ENCODE results near the gene DEFB110. TPM values are rescaled to one million over a fixed set of nuclear protein-coding genes. Genes with fewer than 3 reads are reported as not detected.

Gene DEFB110
- polyA plus RNA-seq (2013, experiment 1 of 2), result not detected
- not detected for polyA plus RNA-seq (2013, experiment 2 of 2)

DNA sequence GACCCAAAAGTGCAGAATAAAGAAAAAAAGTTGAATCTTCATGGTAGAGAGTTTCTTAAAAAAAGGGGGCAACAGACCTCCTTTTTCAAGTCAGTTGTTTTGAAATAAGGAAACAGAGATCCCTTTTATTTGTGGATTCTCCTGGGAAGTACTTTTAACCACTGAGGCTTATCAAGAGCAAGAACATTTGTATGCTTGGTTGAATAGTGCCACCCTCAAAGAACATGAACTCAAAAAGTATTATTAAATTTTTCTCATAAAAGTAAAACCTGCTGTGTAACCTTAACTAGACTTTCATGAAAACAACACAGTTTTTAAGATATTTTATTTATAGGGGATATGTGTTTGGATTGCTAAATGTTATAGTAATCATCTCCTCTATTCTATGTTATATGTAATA, at the start of gene DEFB110:
Gene DEFB110 (minus strand): TSS at position 101 of the 400 bp plus-strand sequence. CDS start 59 bp downstream, at position 42.
- Histone ChIP-seq H3K79me1 (ENCODE audit: low read depth, low read length) (no peaks in the 10 kb centered on the region), H2BK15ac (ENCODE audit: low read length) (no peak within 1 kb of the TSS), H2BK120ac (ENCODE audit: low read depth, low read length) (no peak within 1 kb of the TSS), H3K23ac (ENCODE audit: low read depth, low read length, poor library complexity) (no peak within 1 kb of the TSS), H3K4me3 (ENCODE audit: low read length in 2 of 2) (no peak within 1 kb of the TSS), H4K91ac (ENCODE audit: low read depth, low read length, poor library complexity) (no peak within 1 kb of the TSS), H3K27ac (replicated peaks; ENCODE audit: low read length) (no peak within 1 kb of the TSS), H3K14ac (ENCODE audit: low read length) (no peak within 1 kb of the TSS), H3K9ac (ENCODE audit: low read depth, low read length, poor library complexity) (no peak within 1 kb of the TSS), H3K4me2 (ENCODE audit: insufficient read depth, low read length, poor library complexity, severe bottlenecking) (no peak within 1 kb of the TSS), H3K36me3 (replicated peaks in 1 of 2; ENCODE audit: control insufficient read depth in 2 of 2, insufficient read depth in 2 of 2, low read length in 2 of 2) (no peaks in the 10 kb centered on the region), H2AK5ac (ENCODE audit: low read depth, low read length) (no peak within 1 kb of the TSS), H3K4ac (ENCODE audit: low read length) (no peak within 1 kb of the TSS), H3K18ac (ENCODE audit: low read length) (no peak within 1 kb of the TSS), H2BK12ac (ENCODE audit: low read length) (no peak within 1 kb of the TSS), H2BK5ac (ENCODE audit: low read length) (no peak within 1 kb of the TSS), H3K27me3 (ENCODE audit: control insufficient read depth in 3 of 3, insufficient read depth in 3 of 3, low read depth in 1 of 3, low read length in 3 of 3) (no peaks in the 10 kb centered on the region), H3K9me3 (replicated peaks in 1 of 2; ENCODE audit: control insufficient read depth in 2 of 2, insufficient read depth in 1 of 2, low read depth in 1 of 2, low read length in 2 of 2) (no peaks in the 10 kb centered on the region), H4K8ac (ENCODE audit: low read depth, low read length) (no peak within 1 kb of the TSS), H3K4me1 (ENCODE audit: control insufficient read depth in 2 of 2, insufficient read depth in 1 of 2, low read depth in 1 of 2, low read length in 2 of 2) (no peaks in the 10 kb centered on the region), H2AFZ (ENCODE audit: low read length) (no peak within 1 kb of the TSS)
- DNase-seq (ENCODE audit: low spot score), result no peak

DNA sequence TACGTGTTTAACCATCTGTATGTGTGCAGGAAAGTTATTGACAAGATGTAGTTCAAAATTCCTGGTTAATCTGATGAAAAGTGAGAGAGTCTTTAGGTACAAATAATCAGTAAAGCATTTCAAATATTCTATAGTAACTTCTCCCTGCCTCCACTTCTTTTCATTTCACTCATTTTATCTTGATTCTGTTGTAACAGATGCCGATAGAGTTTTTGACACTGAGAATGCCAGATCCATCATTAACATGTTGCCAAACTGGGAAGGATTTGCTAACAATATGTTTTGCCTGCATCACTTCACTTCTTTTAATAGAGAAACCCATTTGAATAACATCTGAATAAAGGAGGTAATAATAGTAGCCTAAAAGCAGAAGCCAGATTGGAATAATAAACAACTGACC, 48.3 kb upstream of the DEFB110 start:
- Histone ChIP-seq H3K36me3 (replicated peaks in 1 of 2; ENCODE audit: control insufficient read depth in 2 of 2, insufficient read depth in 2 of 2, low read length in 2 of 2) (no peaks in the 10 kb centered on the region), H3K9me3 (replicated peaks in 1 of 2; ENCODE audit: control insufficient read depth in 2 of 2, insufficient read depth in 1 of 2, low read depth in 1 of 2, low read length in 2 of 2) (no peaks in the 10 kb centered on the region), H2BK12ac (ENCODE audit: low read length) (no peak overlapping the region), H3K4me1 (ENCODE audit: control insufficient read depth in 2 of 2, insufficient read depth in 1 of 2, low read depth in 1 of 2, low read length in 2 of 2) (no peaks in the 10 kb centered on the region), H3K79me1 (ENCODE audit: low read depth, low read length) (no peaks in the 10 kb centered on the region), H3K23ac (ENCODE audit: low read depth, low read length, poor library complexity) (no peak overlapping the region), H2AK5ac (ENCODE audit: low read depth, low read length) (no peak overlapping the region), H3K27ac (replicated peaks; ENCODE audit: low read length) (no peak overlapping the region), H3K18ac (ENCODE audit: low read length) (no peak overlapping the region), H3K14ac (ENCODE audit: low read length) (no peak overlapping the region), H2BK15ac (ENCODE audit: low read length) (no peak overlapping the region), H2BK120ac (ENCODE audit: low read depth, low read length) (no peak overlapping the region), H2BK5ac (ENCODE audit: low read length) (no peak overlapping the region), H2AFZ (ENCODE audit: low read length) (no peak overlapping the region), H4K91ac (ENCODE audit: low read depth, low read length, poor library complexity) (no peak overlapping the region), H3K27me3 (ENCODE audit: control insufficient read depth in 3 of 3, insufficient read depth in 3 of 3, low read depth in 1 of 3, low read length in 3 of 3) (no peaks in the 10 kb centered on the region), H3K4me3 (ENCODE audit: low read length in 2 of 2) (no peak overlapping the region), H3K4ac (ENCODE audit: low read length) (no peak overlapping the region), H3K9ac (ENCODE audit: low read depth, low read length, poor library complexity) (no peak overlapping the region), H4K8ac (ENCODE audit: low read depth, low read length) (no peak overlapping the region), H3K4me2 (ENCODE audit: insufficient read depth, low read length, poor library complexity, severe bottlenecking) (no peak overlapping the region)
- WGBS, 2 donors (ENCODE audit: extremely low coverage in 2 of 2, insufficient read length in 2 of 2, insufficient replicate concordance in 1 of 2), result no CpG with 5 or more reads among the region's 2 CpGs
- DNase-seq (ENCODE audit: low spot score), result no peak

DNA sequence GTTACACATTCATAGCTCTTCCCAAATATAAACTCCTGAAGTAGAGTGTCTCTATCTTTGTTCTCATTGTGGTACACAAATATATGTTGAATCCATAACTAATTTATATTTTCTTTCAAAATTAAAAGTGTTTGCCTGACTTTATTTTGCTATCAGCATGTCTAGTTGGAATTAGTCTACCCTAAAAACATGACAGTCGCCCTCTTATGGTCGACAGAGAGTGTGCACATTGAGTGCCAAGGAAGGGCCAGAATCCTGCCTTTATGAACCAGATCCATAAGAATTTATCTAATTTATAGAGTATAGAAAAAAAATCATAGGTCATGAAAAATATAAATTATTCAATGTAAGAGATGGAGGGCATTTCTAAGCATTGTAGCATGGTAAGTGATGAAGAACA, 40.3 kb upstream of the DEFB110 start:
- Histone ChIP-seq H4K8ac (ENCODE audit: low read depth, low read length) (no peak overlapping the region), H3K14ac (ENCODE audit: low read length) (no peak overlapping the region), H3K27me3 (ENCODE audit: control insufficient read depth in 3 of 3, insufficient read depth in 3 of 3, low read depth in 1 of 3, low read length in 3 of 3) (no peaks in the 10 kb centered on the region), H2BK12ac (ENCODE audit: low read length) (no peak overlapping the region), H3K4ac (ENCODE audit: low read length) (no peak overlapping the region), H4K91ac (ENCODE audit: low read depth, low read length, poor library complexity) (no peak overlapping the region), H3K79me1 (ENCODE audit: low read depth, low read length) (no peaks in the 10 kb centered on the region), H3K9ac (ENCODE audit: low read depth, low read length, poor library complexity) (no peak overlapping the region), H3K4me3 (ENCODE audit: low read length in 2 of 2) (no peak overlapping the region), H3K4me2 (ENCODE audit: insufficient read depth, low read length, poor library complexity, severe bottlenecking) (no peak overlapping the region), H3K23ac (ENCODE audit: low read depth, low read length, poor library complexity) (no peak overlapping the region), H3K4me1 (ENCODE audit: control insufficient read depth in 2 of 2, insufficient read depth in 1 of 2, low read depth in 1 of 2, low read length in 2 of 2) (no peaks in the 10 kb centered on the region), H2AFZ (ENCODE audit: low read length) (no peak overlapping the region), H3K9me3 (replicated peaks in 1 of 2; ENCODE audit: control insufficient read depth in 2 of 2, insufficient read depth in 1 of 2, low read depth in 1 of 2, low read length in 2 of 2) (no peaks in the 10 kb centered on the region), H2BK5ac (ENCODE audit: low read length) (no peak overlapping the region), H2BK15ac (ENCODE audit: low read length) (no peak overlapping the region), H3K27ac (replicated peaks; ENCODE audit: low read length) (no peak overlapping the region), H3K36me3 (replicated peaks in 1 of 2; ENCODE audit: control insufficient read depth in 2 of 2, insufficient read depth in 2 of 2, low read length in 2 of 2) (no peaks in the 10 kb centered on the region), H2BK120ac (ENCODE audit: low read depth, low read length) (no peak overlapping the region), H3K18ac (ENCODE audit: low read length) (no peak overlapping the region), H2AK5ac (ENCODE audit: low read depth, low read length) (no peak overlapping the region)
- WGBS, 2 donors (ENCODE audit: extremely low coverage in 2 of 2, insufficient read length in 2 of 2, insufficient replicate concordance in 1 of 2), result no CpG with 5 or more reads among the region's 2 CpGs
- DNase-seq (ENCODE audit: low spot score), result peak; percentile 1

DNA sequence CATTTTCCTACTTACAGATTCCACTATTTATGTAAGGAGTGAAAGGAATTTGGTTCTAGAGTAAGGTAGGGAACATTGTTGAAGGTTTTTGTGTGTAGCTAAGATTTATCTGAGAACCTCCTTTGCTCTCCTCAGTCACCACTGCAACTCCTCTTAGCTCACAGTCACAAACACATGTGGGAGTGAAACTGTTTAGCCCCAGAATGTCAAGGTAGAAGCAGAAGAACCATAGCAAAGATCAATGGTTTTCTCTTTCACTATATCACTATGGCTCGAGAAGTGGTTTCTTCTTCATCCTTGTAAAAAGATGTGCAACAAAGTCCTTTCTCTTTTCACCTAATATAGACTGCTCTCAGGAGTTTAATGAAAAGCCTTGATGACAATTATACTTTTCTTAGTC, 34.4 kb upstream of the DEFB110 start:
- H3K4me3 ChIP-seq (ENCODE audit: low read length in 2 of 2), result no peak overlapping the region
- no peak overlapping the region for H3K9ac ChIP-seq (ENCODE audit: low read depth, low read length, poor library complexity)
- H2BK15ac ChIP-seq (ENCODE audit: low read length), result no peak overlapping the region
- H2BK12ac ChIP-seq (ENCODE audit: low read length), result no peak overlapping the region
- no peak overlapping the region for H4K8ac ChIP-seq (ENCODE audit: low read depth, low read length)
- no peaks in the 10 kb centered on the region for H3K4me1 ChIP-seq (ENCODE audit: control insufficient read depth in 2 of 2, insufficient read depth in 1 of 2, low read depth in 1 of 2, low read length in 2 of 2)
- no peak overlapping the region for H2BK120ac ChIP-seq (ENCODE audit: low read depth, low read length)
- no peaks in the 10 kb centered on the region for H3K9me3 ChIP-seq (replicated peaks in 1 of 2; ENCODE audit: control insufficient read depth in 2 of 2, insufficient read depth in 1 of 2, low read depth in 1 of 2, low read length in 2 of 2)
- H2AFZ ChIP-seq (ENCODE audit: low read length), result no peak overlapping the region
- no peaks in the 10 kb centered on the region for H3K36me3 ChIP-seq (replicated peaks in 1 of 2; ENCODE audit: control insufficient read depth in 2 of 2, insufficient read depth in 2 of 2, low read length in 2 of 2)
- no peak overlapping the region for H2BK5ac ChIP-seq (ENCODE audit: low read length)
- H3K4me2 ChIP-seq (ENCODE audit: insufficient read depth, low read length, poor library complexity, severe bottlenecking), result no peak overlapping the region
- H4K91ac ChIP-seq (ENCODE audit: low read depth, low read length, poor library complexity), result no peak overlapping the region
- no peak overlapping the region for H2AK5ac ChIP-seq (ENCODE audit: low read depth, low read length)
- no peaks in the 10 kb centered on the region for H3K79me1 ChIP-seq (ENCODE audit: low read depth, low read length)
- H3K14ac ChIP-seq (ENCODE audit: low read length), result no peak overlapping the region
- no peaks in the 10 kb centered on the region for H3K27me3 ChIP-seq (ENCODE audit: control insufficient read depth in 3 of 3, insufficient read depth in 3 of 3, low read depth in 1 of 3, low read length in 3 of 3)
- H3K18ac ChIP-seq (ENCODE audit: low read length), result no peak overlapping the region
- DNase-seq (ENCODE audit: low spot score), result no peak
- no peak overlapping the region for H3K27ac ChIP-seq (replicated peaks; ENCODE audit: low read length)
- H3K23ac ChIP-seq (ENCODE audit: low read depth, low read length, poor library complexity), result no peak overlapping the region
- H3K4ac ChIP-seq (ENCODE audit: low read length), result no peak overlapping the region
- no CpG with 5 or more reads among the region's 1 CpG for WGBS, 2 donors (ENCODE audit: extremely low coverage in 2 of 2, insufficient read length in 2 of 2, insufficient replicate concordance in 1 of 2)
